Measurements from ENCODE around the gene CES4A.

DNA sequence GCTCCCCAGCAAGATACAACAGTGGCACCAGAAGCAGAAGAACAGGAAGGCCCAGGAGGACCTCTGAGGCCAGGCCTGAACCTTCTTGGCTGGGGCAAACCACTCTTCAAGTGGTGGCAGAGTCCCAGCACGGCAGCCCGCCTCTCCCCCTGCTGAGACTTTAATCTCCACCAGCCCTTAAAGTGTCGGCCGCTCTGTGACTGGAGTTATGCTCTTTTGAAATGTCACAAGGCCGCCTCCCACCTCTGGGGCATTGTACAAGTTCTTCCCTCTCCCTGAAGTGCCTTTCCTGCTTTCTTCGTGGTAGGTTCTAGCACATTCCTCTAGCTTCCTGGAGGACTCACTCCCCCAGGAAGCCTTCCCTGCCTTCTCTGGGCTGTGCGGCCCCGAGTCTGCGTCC, 15.4 kb upstream of the CES4A start:
- TF ChIP-seq POLR2A (IDR thresholded peaks at IDR 0.05) (no peak), POLR2AphosphoS5 (IDR thresholded peaks at IDR 0.05) (no peak), CTCF (IDR thresholded peaks at IDR 0.05) (no peak), EP300 (IDR thresholded peaks at IDR 0.05) (no peak)
